H1 (cell line): ENCODE results near the gene AVL9. TPM values are rescaled to one million over a fixed set of nuclear protein-coding genes. Genes with fewer than 3 reads are reported as not detected.

Experiments used
- CTCF ChIA-PET: fragments of 300-600 bp; sonication (Branson Sonifier 250); formaldehyde crosslinking; loops from one replicate; lab custom pipeline; 2021; ENCODE audit not compliant: partially characterized antibody; lab: Charles Lee
- POLR2A ChIA-PET: fragments of 300-600 bp; sonication (Branson Sonifier 250); formaldehyde crosslinking; loops from one replicate; lab custom pipeline; 2021; ENCODE audit warnings: inconsistent platforms; ENCODE audit not compliant: partially characterized antibody; lab: Charles Lee
- DNase-seq, 2 experiments: peaks; one replicate each; pipeline versions ENCODE4 v3.0.0 to v3.0.0-alpha.2; 2010 to 2022; ENCODE audit warnings: low spot score in 2 of 2, low read depth in 1 of 2, mixed read lengths in 1 of 2
- FAIRE-seq: peaks from 2 replicates; lab custom pipeline; 2011; peaks lifted over from hg19 to GRCh38; lab: Jason Lieb, UNC
- H2AFZ ChIP-seq: 2 replicates; pipeline ENCODE4 v1.8.1; 2012; ENCODE audit warnings: low read length, inconsistent platforms
- H2AK5ac ChIP-seq: 2 replicates; pipeline ENCODE4 v1.6.1; 2013; ENCODE audit warnings: low read depth, low read length
- H2BK120ac ChIP-seq: replicated peaks from 2 replicates; pipeline ENCODE3; 2013; ENCODE audit warnings: low read depth, low read length, inconsistent platforms
- H2BK12ac ChIP-seq: 2 replicates; pipeline ENCODE4 v1.6.1; 2013; ENCODE audit warnings: low read depth, low read length
- H2BK15ac ChIP-seq: 2 replicates; pipeline ENCODE4 v1.6.1; 2013; ENCODE audit warnings: low read length
- H2BK20ac ChIP-seq: 2 replicates; pipeline ENCODE4 v1.6.1; 2013; ENCODE audit warnings: low read length
- H2BK5ac ChIP-seq: 2 replicates; pipeline ENCODE4 v1.6.1; 2013; ENCODE audit warnings: low read depth, low read length
- H3K14ac ChIP-seq: 2 replicates; pipeline ENCODE4 v1.6.1; 2013; ENCODE audit warnings: inconsistent platforms; ENCODE audit not compliant: insufficient read length
- H3K18ac ChIP-seq: 2 replicates; pipeline ENCODE4 v1.6.1; 2013; ENCODE audit warnings: low read length; ENCODE audit errors: extremely low read depth
- H3K23ac ChIP-seq: 2 replicates; pipeline ENCODE4 v1.6.1; 2013; ENCODE audit warnings: inconsistent platforms; ENCODE audit not compliant: insufficient read length
- H3K23me2 ChIP-seq: 2 replicates; pipeline ENCODE4 v1.6.1; 2013; ENCODE audit warnings: low read depth, low read length
- H3K27ac ChIP-seq: 2 replicates; pipeline ENCODE4 v1.6.1; 2011; ENCODE audit warnings: low read depth, low read length, inconsistent platforms
- H3K27me3 ChIP-seq, 4 experiments: replicated peaks in 1 of 4; 1 replicate in 1 of 4; 2 replicates in 3 of 4; pipeline versions ENCODE4 v1.6.1 to v1.8.1; 2011 to 2013; ENCODE audit warnings: low read length in 3 of 4, mild to moderate bottlenecking in 3 of 4, inconsistent platforms in 2 of 4, mixed read lengths in 2 of 4, moderate library complexity in 1 of 4; ENCODE audit not compliant: control insufficient read depth in 3 of 4, insufficient read depth in 3 of 4; ENCODE audit errors: extremely low read depth in 1 of 4
- H3K36me3 ChIP-seq, 4 experiments: 2 replicates each; pipeline versions ENCODE4 v1.6.1 to v1.8.1; 2011 to 2013; ENCODE audit warnings: mild to moderate bottlenecking in 4 of 4, low read length in 3 of 4, moderate library complexity in 2 of 4, control low read depth in 1 of 4, inconsistent platforms in 1 of 4; ENCODE audit not compliant: insufficient read depth in 4 of 4, control insufficient read depth in 2 of 4
- H3K4ac ChIP-seq: replicated peaks from 2 replicates; pipeline ENCODE3; 2013; ENCODE audit warnings: low read length, low read depth, mixed read lengths, inconsistent platforms; ENCODE audit not compliant: insufficient read length
- H3K4me1 ChIP-seq, 4 experiments: replicated peaks in 1 of 4; 1 replicate in 1 of 4; 2 replicates in 3 of 4; pipeline versions ENCODE4 v1.6.1 to v1.8.1; 2011 to 2013; ENCODE audit warnings: low read length in 3 of 4, inconsistent platforms in 2 of 4, mixed read lengths in 1 of 4; ENCODE audit not compliant: insufficient read depth in 4 of 4, control insufficient read depth in 3 of 4
- H3K4me2 ChIP-seq, 2 experiments: 2 replicates each; pipeline versions ENCODE4 v1.6.1 to v1.8.1; 2011 to 2013; ENCODE audit warnings: low read depth in 2 of 2, low read length in 2 of 2, control low read depth in 1 of 2, inconsistent platforms in 1 of 2, mild to moderate bottlenecking in 1 of 2; ENCODE audit not compliant: insufficient read depth in 1 of 2
- H3K4me3 ChIP-seq, 4 experiments: fragments of 200-600, 300-600 bp in 1 of 4; sonication (generic), shearing (Covaris generic), sonication (Bioruptor Twin) in 1 of 4; 2 replicates each; pipeline versions ENCODE4 v1.5.1 to v1.8.1; 2011 to 2016; ENCODE audit warnings: low read length in 4 of 4, low read depth in 3 of 4, control low read depth in 2 of 4, inconsistent platforms in 2 of 4, mild to moderate bottlenecking in 2 of 4, mixed read lengths in 1 of 4, moderate library complexity in 1 of 4; ENCODE audit not compliant: insufficient read depth in 2 of 4; ENCODE audit errors: extremely low read depth in 1 of 4
- H3K56ac ChIP-seq: replicated peaks from 2 replicates; pipeline ENCODE3; 2013; ENCODE audit warnings: low read depth, mild to moderate bottlenecking, mixed read lengths, low read length, inconsistent platforms; ENCODE audit not compliant: insufficient read length
- H3K79me1 ChIP-seq: 2 replicates; pipeline ENCODE4 v1.6.1; 2013; ENCODE audit warnings: low read depth, low read length, control low read depth
- H3K79me2 ChIP-seq, 2 experiments: 2 replicates each; pipeline versions ENCODE4 v1.6.1 to v1.8.1; 2012 to 2013; ENCODE audit warnings: low read length in 2 of 2, mild to moderate bottlenecking in 2 of 2, inconsistent platforms in 1 of 2; ENCODE audit not compliant: insufficient read depth in 2 of 2, control insufficient read depth in 1 of 2
- H3K9ac ChIP-seq, 4 experiments: replicated peaks in 1 of 4; 1 replicate in 1 of 4; 2 replicates in 3 of 4; pipeline versions ENCODE4 v1.6.1 to v1.8.1; 2011 to 2013; ENCODE audit warnings: low read depth in 3 of 4, low read length in 3 of 4, control low read depth in 2 of 4, mild to moderate bottlenecking in 2 of 4, moderate library complexity in 2 of 4, inconsistent platforms in 1 of 4; ENCODE audit errors: extremely low read depth in 1 of 4
- H3K9me3 ChIP-seq, 2 experiments: 2 replicates each; pipeline versions ENCODE4 v1.6.1 to v1.8.1; 2012 to 2013; ENCODE audit warnings: mild to moderate bottlenecking in 2 of 2, moderate library complexity in 2 of 2, control low read depth in 1 of 2, inconsistent platforms in 1 of 2, low read depth in 1 of 2, low read length in 1 of 2, mixed read lengths in 1 of 2; ENCODE audit not compliant: insufficient read depth in 2 of 2
- H4K20me1 ChIP-seq, 2 experiments: replicated peaks in 1 of 2; 2 replicates each; pipeline versions ENCODE3 to v1.8.1; 2011 to 2013; ENCODE audit warnings: inconsistent platforms in 2 of 2, low read length in 2 of 2, mild to moderate bottlenecking in 1 of 2; ENCODE audit not compliant: insufficient read depth in 2 of 2, control insufficient read depth in 1 of 2
- H4K5ac ChIP-seq: 2 replicates; pipeline ENCODE4 v1.6.1; 2013; ENCODE audit warnings: low read length, low read depth, mixed read lengths, inconsistent platforms; ENCODE audit not compliant: insufficient read length
- H4K8ac ChIP-seq: 2 replicates; pipeline ENCODE4 v1.8.0; 2013; ENCODE audit warnings: mild to moderate bottlenecking, moderate library complexity, low read length, inconsistent platforms; ENCODE audit not compliant: insufficient read depth; ENCODE audit errors: extremely low read depth
- H4K91ac ChIP-seq: replicated peaks from 2 replicates; pipeline ENCODE3; 2013; ENCODE audit warnings: low read length, mixed read lengths, inconsistent platforms; ENCODE audit not compliant: insufficient read length
- NRF1 ChIP-seq: IDR thresholded peaks from 2 replicates; pipeline ENCODE4 v1.6.1; 2011; ENCODE audit warnings: mild to moderate bottlenecking, low read depth, low read length, improper control_type of control experiment
- WGBS, 2 experiments: shearing (Covaris generic) in 1 of 2; methylation state at CpG; one replicate each; pipeline versions ENCODE4 v1.1.6 to v1.1.7; 2013 to 2015; ENCODE audit warnings: low lambda C conversion rate in 2 of 2, mixed read lengths in 2 of 2, inconsistent platforms in 1 of 2, low coverage in 1 of 2, missing lambda C conversion rate in 1 of 2; ENCODE audit not compliant: insufficient replicate concordance in 2 of 2, insufficient coverage in 1 of 2, insufficient read length in 1 of 2; ENCODE audit errors: extremely low coverage in 1 of 2, missing lambda C conversion rate in 1 of 2; 5-methylcytosine and 5-hydroxymethylcytosine counted together
- polyA plus RNA-seq, 7 experiments: library from polyadenylated mRNA; depleted of rRNA in 3 of 7; stranded (reverse) in 5 of 7; unstranded in 2 of 7; fragments of >200 nt in 5 of 7; fragments of 200-250 nt in 2 of 7; gene quantifications; 1 replicate in 5 of 7; 2 replicates in 1 of 7; 4 replicates in 1 of 7; pipeline versions ENCODE4 v1.2.1 to v1.2.3, GENCODE V29; 2011 to 2013; ENCODE audit warnings: missing spikeins in 2 of 7, mixed read lengths in 2 of 7
- total RNA-seq: library from RNA; stranded (reverse); fragmentation: NEBNext Ultra II Directional; extraction: Animal tissue kit (Norgen Biotek cat#: 25700); gene quantifications from 2 replicates; pipeline ENCODE4 v1.2.1, GENCODE V29; 2021

The AVL9 gene
- total and polyA plus RNA-seq, 2 of the 8 experiments (the other 6 are each of a cell fraction or from before 2014, with no cell fraction given) = 15.5 to 42.1 TPM

DNA sequence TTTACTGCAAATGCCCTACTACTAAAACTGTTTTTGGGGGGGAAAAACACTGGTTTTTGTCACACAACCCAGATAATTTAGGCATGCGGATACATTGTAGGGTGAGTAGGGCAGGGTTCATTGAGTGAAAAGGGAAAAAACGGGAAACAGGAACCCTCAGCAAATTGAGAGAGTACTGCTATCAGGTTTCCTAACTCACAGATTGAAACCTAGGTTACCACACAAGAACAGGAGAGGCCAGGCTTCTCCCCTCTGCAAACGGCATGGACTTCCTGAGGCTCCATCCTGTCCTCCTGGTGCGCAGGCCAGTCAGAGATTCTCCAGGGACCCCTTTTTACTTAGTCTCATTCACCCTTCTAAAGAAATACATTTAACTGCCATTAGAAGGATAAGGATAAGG, 30.6 kb downstream of the AVL9 start:
- WGBS, 2 experiments = 81% methylated on average over 4 of the region's 4 CpGs; no CpG with 5 or more reads in 1 of the 2 experiments
- CTCF ChIA-PET = no interaction called here
- peaks cover 3 to 10% of the 10 kb centered on the region in 2 experiments for H4K20me1 ChIP-seq

More for the DNA sequence above, 30.6 kb downstream of the AVL9 start:
- no peak for DNase-seq
- TF ChIP-seq NRF1 = no peak
- no peaks in the 10 kb centered on the region for H3K23me2 ChIP-seq
- no peak overlapping the region for H3K27ac ChIP-seq
- no peak overlapping the region; a peak in 1 of 4 replicates for H3K4me2 ChIP-seq
- peaks cover 0 to 10% (median 3%) of the 10 kb centered on the region in 4 experiments; a peak in 4 of 8 replicates for H3K36me3 ChIP-seq
- H3K18ac ChIP-seq = 0 out of 2 replicates have a peak overlapping the region, but pooled peaks have one; percentile 1
- no peak overlapping the region for H3K9ac ChIP-seq
- no peak overlapping the region for H2BK20ac ChIP-seq
- no peak overlapping the region for H2BK120ac ChIP-seq
- POLR2A ChIA-PET = no interaction called here
- peaks cover 5 to 22% (median 15%) of the 10 kb centered on the region in 4 experiments; a peak in 6 of 7 replicates for H3K4me1 ChIP-seq
- H3K4me3 ChIP-seq = no peak overlapping the region
- no peak overlapping the region for H4K5ac ChIP-seq
- H3K27me3 ChIP-seq = peaks cover 0 to 1% (median 0%) of the 10 kb centered on the region in 4 experiments; a peak in 1 of 7 replicates
- no peak overlapping the region for H2AFZ ChIP-seq
- H3K4ac ChIP-seq = no peak overlapping the region
- no peak overlapping the region for H4K8ac ChIP-seq
- no peak overlapping the region for H2BK5ac ChIP-seq
- no peak overlapping the region for H2BK15ac ChIP-seq
- H3K23ac ChIP-seq = no peak overlapping the region
- no peak overlapping the region for H2BK12ac ChIP-seq
- no peak for FAIRE-seq
- H3K79me2 ChIP-seq = peaks cover 0 to 64% of the 10 kb centered on the region in 2 experiments; a peak in 2 of 4 replicates
- peaks cover 3% of the 10 kb centered on the region; the same call in 1 of the 2 replicates for H3K79me1 ChIP-seq
- H2AK5ac ChIP-seq = no peak overlapping the region
- H3K9me3 ChIP-seq = peaks cover 18 to 19% of the 10 kb centered on the region in 2 experiments
- no peak overlapping the region for H3K56ac ChIP-seq
- H4K91ac ChIP-seq = no peak overlapping the region
- H3K14ac ChIP-seq = no peak overlapping the region
